Sigmoid colon (tissue), 4 donors: ENCODE data around the gene TGFB1I1.

Source experiments
- EP300 ChIP-seq, 4 donors: sonication (generic); formaldehyde crosslinking; IDR thresholded peaks; one replicate each; pipeline ENCODE4 v1.6.1; 2017; ENCODE audit warnings: antibody characterized with exemption in 4 of 4
- POLR2A ChIP-seq, 2 donors: fragments of 450-650 bp; IDR thresholded peaks; one replicate each; pipeline ENCODE4 v1.6.1; 2016; ENCODE audit warnings: antibody characterized with exemption in 2 of 2, mild to moderate bottlenecking in 2 of 2, moderate library complexity in 2 of 2
- POLR2AphosphoS5 ChIP-seq, 4 donors: sonication (generic); formaldehyde crosslinking; IDR thresholded peaks; one replicate each; pipeline ENCODE4 v1.6.1; 2017; ENCODE audit warnings: antibody characterized with exemption in 4 of 4
- TF ChIP-seq, protein P1 (sequence below), 4 experiments: fragments of 450-650 bp in 3 of 4; fragments of 200-600 bp in 1 of 4; IDR thresholded peaks; one replicate each; pipeline ENCODE4 v1.5.1; 2016 to 2019; ENCODE audit warnings: antibody characterized with exemption in 4 of 4, mild to moderate bottlenecking in 3 of 4, moderate library complexity in 2 of 4

- TF ChIP-seq POLR2A (IDR thresholded peaks at IDR 0.05) = no peak
- TF ChIP-seq, protein P1, sequence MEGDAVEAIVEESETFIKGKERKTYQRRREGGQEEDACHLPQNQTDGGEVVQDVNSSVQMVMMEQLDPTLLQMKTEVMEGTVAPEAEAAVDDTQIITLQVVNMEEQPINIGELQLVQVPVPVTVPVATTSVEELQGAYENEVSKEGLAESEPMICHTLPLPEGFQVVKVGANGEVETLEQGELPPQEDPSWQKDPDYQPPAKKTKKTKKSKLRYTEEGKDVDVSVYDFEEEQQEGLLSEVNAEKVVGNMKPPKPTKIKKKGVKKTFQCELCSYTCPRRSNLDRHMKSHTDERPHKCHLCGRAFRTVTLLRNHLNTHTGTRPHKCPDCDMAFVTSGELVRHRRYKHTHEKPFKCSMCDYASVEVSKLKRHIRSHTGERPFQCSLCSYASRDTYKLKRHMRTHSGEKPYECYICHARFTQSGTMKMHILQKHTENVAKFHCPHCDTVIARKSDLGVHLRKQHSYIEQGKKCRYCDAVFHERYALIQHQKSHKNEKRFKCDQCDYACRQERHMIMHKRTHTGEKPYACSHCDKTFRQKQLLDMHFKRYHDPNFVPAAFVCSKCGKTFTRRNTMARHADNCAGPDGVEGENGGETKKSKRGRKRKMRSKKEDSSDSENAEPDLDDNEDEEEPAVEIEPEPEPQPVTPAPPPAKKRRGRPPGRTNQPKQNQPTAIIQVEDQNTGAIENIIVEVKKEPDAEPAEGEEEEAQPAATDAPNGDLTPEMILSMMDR (IDR thresholded peaks at IDR 0.05) = no peak
- no peak for TF ChIP-seq POLR2AphosphoS5 (IDR thresholded peaks at IDR 0.05)
- no peak for TF ChIP-seq EP300 (IDR thresholded peaks at IDR 0.05)
These were observed 21.7 kb downstream of the TGFB1I1 start for GRCh38 chr16:31493506-31494125.
